A549 (cell line): Measurements from ENCODE around the gene CHD6. TPM values are rescaled to one million over a fixed set of nuclear protein-coding genes. Genes with fewer than 3 reads are reported as not detected.

ENCODE experiments used
- ATAC-seq, 2 experiments: fragments of 200-7000 bp in 1 of 2; fragments of >200 bp in 1 of 2; cut with Nextera tagmentation in 1 of 2; cut with Tn5 transposase in 1 of 2; 3 replicates each; pipeline versions ENCODE4 v1.8.0 to v1.9.1; 2018 to 2020; ENCODE audit warnings: mild to moderate bottlenecking in 1 of 2, moderate library complexity in 1 of 2
- CTCF ChIA-PET: fragments of 300-600 bp; sonication (Branson Sonifier 250); formaldehyde crosslinking; extraction: SDS; loops from one replicate; lab custom pipeline; 2021; ENCODE audit warnings: antibody characterized with exemption, inconsistent platforms; lab: Yijun Ruan, JAX
- POLR2A ChIA-PET: fragments of 350-600 bp; formaldehyde crosslinking; extraction: SDS; loops from one replicate; lab custom pipeline; 2021; ENCODE audit warnings: antibody characterized with exemption, inconsistent platforms; lab: Yijun Ruan, JAX
- DNase-seq, 2 experiments: peaks; one replicate each; pipeline versions ENCODE4 v3.0.0 to v3.0.0-alpha.2; 2011 to 2016; ENCODE audit warnings: low read depth in 1 of 2, low spot score in 1 of 2
- FAIRE-seq: peaks from 2 replicates; lab custom pipeline; 2011; peaks lifted over from hg19 to GRCh38; lab: Jason Lieb, UNC
- H3K27ac ChIP-seq, 2 experiments: fragments of >200 bp; sonication (Bioruptor Twin); formaldehyde crosslinking; 3 replicates each; pipeline ENCODE4 v1.5.1; 2016 to 2017
- H3K4me1 ChIP-seq: fragments of >200 bp; sonication (Bioruptor Twin); formaldehyde crosslinking; 3 replicates; pipeline ENCODE4 v1.6.1; 2016
- H3K4me2 ChIP-seq: fragments of >200 bp; sonication (Bioruptor Twin); formaldehyde crosslinking; 3 replicates; pipeline ENCODE4 v1.6.1; 2016
- H3K4me3 ChIP-seq: fragments of >200 bp; sonication (Bioruptor Twin); formaldehyde crosslinking; 3 replicates; pipeline ENCODE4 v1.5.1; 2016
- H3K9me3 ChIP-seq: fragments of >200 bp; sonication (Bioruptor Twin); formaldehyde crosslinking; 3 replicates; pipeline ENCODE4 v1.6.1; 2016
- CBX2 ChIP-seq: fragments of 200-600 bp; sonication (generic); IDR thresholded peaks from 2 replicates; pipeline ENCODE4 v1.6.1; 2016; ENCODE audit warnings: low read depth, mild to moderate bottlenecking, borderline replicate concordance
- E2F6 ChIP-seq: IDR thresholded peaks from 2 replicates; pipeline ENCODE4 v1.6.1; 2012; ENCODE audit warnings: low read depth, borderline replicate concordance
- EHF ChIP-seq: fragments of 250-450 bp; sonication (Bioruptor Pico); IDR thresholded peaks from 2 replicates; pipeline ENCODE4 v1.5.0; 2020; ENCODE audit warnings: mild to moderate bottlenecking
- EHMT2 ChIP-seq: fragments of 200-600 bp; sonication (generic); IDR thresholded peaks from 2 replicates; pipeline ENCODE4 v1.6.1; 2016; ENCODE audit warnings: antibody characterized with exemption, low read depth, mild to moderate bottlenecking, moderate library complexity
- ELK1 ChIP-seq: fragments of 150-350 bp; IDR thresholded peaks from 2 replicates; pipeline ENCODE4 v1.6.1; 2014; ENCODE audit warnings: low read depth, mild to moderate bottlenecking, low read length
- EP300 ChIP-seq, 2 experiments: fragments of >200 bp; sonication (Bioruptor Twin); formaldehyde crosslinking; IDR thresholded peaks; 2 replicates in 1 of 2; 3 replicates in 1 of 2; pipeline ENCODE4 v1.6.1; 2016 to 2017
- ESRRA ChIP-seq: fragments of 150-350 bp; IDR thresholded peaks from 2 replicates; pipeline ENCODE4 v1.6.1; 2014; ENCODE audit warnings: mild to moderate bottlenecking, low read length, borderline replicate concordance
- FOSL2 ChIP-seq, 2 experiments: fragments of 450-650 bp in 1 of 2; fragments of >200 bp in 1 of 2; sonication (Bioruptor Twin) in 1 of 2; formaldehyde crosslinking; IDR thresholded peaks; 2 replicates each; pipeline versions ENCODE4 v1.5.0 to v1.6.1; 2016 to 2020; ENCODE audit warnings: mild to moderate bottlenecking in 1 of 2, moderate library complexity in 1 of 2
- FOXS1 ChIP-seq: fragments of 250-450 bp; sonication (Bioruptor Pico); IDR thresholded peaks from 2 replicates; pipeline ENCODE4 v1.5.0; 2020; ENCODE audit warnings: mild to moderate bottlenecking, moderate library complexity
- GATA3 ChIP-seq: IDR thresholded peaks from 2 replicates; pipeline ENCODE4 v1.6.1; 2012; ENCODE audit warnings: borderline replicate concordance
- HES2 ChIP-seq: fragments of >200 bp; sonication (Bioruptor Twin); formaldehyde crosslinking; IDR thresholded peaks from 2 replicates; pipeline ENCODE4 v1.6.1; 2016
- HMGXB4 ChIP-seq: fragments of 250-450 bp; sonication (Bioruptor Pico); IDR thresholded peaks from 2 replicates; pipeline ENCODE4 v1.5.0; 2021; ENCODE audit warnings: mild to moderate bottlenecking, moderate library complexity, borderline replicate concordance
- JUN ChIP-seq, 2 experiments: fragments of >200 bp; sonication (Bioruptor Twin); formaldehyde crosslinking; IDR thresholded peaks; 2 replicates in 1 of 2; 3 replicates in 1 of 2; pipeline ENCODE4 v1.6.1; 2016 to 2017
- JUNB ChIP-seq: fragments of >200 bp; sonication (Bioruptor Twin); formaldehyde crosslinking; IDR thresholded peaks from 2 replicates; pipeline ENCODE4 v1.6.1; 2016
- MAX ChIP-seq: IDR thresholded peaks from 2 replicates; pipeline ENCODE4 v1.6.1; 2012
- NPAS2 ChIP-seq: fragments of 250-450 bp; sonication (Bioruptor Pico); IDR thresholded peaks from 2 replicates; pipeline ENCODE4 v1.8.0; 2022; ENCODE audit warnings: mild to moderate bottlenecking, moderate library complexity, borderline replicate concordance
- POLR2A ChIP-seq: IDR thresholded peaks from 2 replicates; pipeline ENCODE4 v1.6.1; 2012; ENCODE audit warnings: mild to moderate bottlenecking, low read length
- POLR2AphosphoS2 ChIP-seq: conservative IDR thresholded peaks from 2 replicates; pipeline ENCODE4 v1.6.1; 2012; ENCODE audit warnings: low read length, improper control_type of control experiment, inconsistent platforms
- RCOR1 ChIP-seq: fragments of 150-350 bp; IDR thresholded peaks from 2 replicates; pipeline ENCODE4 v1.6.1; 2014; ENCODE audit warnings: antibody characterized with exemption, low read length, low read depth
- REST ChIP-seq: fragments of 200-600 bp; sonication (generic); IDR thresholded peaks from 2 replicates; pipeline ENCODE4 v1.6.1; 2016; ENCODE audit warnings: antibody characterized with exemption, mild to moderate bottlenecking, moderate library complexity
- RFX5 ChIP-seq: fragments of 450-650 bp; IDR thresholded peaks from 2 replicates; pipeline ENCODE4 v1.7.1; 2014; ENCODE audit warnings: antibody characterized with exemption, mild to moderate bottlenecking, moderate library complexity
- SMC3 ChIP-seq: fragments of >200 bp; sonication (Bioruptor Twin); formaldehyde crosslinking; IDR thresholded peaks from 3 replicates; pipeline ENCODE4 v1.6.1; 2018; ENCODE audit warnings: inconsistent platforms
- TP53 ChIP-seq: fragments of 250-450 bp; sonication (Bioruptor Pico); IDR thresholded peaks from 2 replicates; pipeline ENCODE4 v1.5.0; 2021; ENCODE audit warnings: mild to moderate bottlenecking, moderate library complexity
- WGBS: methylation state at CpG from one replicate; pipeline ENCODE4 v1.1.6; 2017; ENCODE audit errors: missing lambda C conversion rate; 5-methylcytosine and 5-hydroxymethylcytosine counted together
- polyA plus RNA-seq, 4 experiments: library from polyadenylated mRNA; depleted of rRNA in 3 of 4; stranded (reverse); fragments of >200 nt; fragmentation: RNase III in 1 of 4; extraction: RNeasy Plus Mini Kit Qiagen cat#74134 plus additional on column Dnase treatment in 1 of 4; gene quantifications; 2 replicates in 3 of 4; 3 replicates in 1 of 4; pipeline ENCODE4 v1.2.3, GENCODE V29; 2011 to 2017

The CHD6 gene
- polyA plus RNA-seq, 2 of the 4 experiments (the other 2 are of a cell fraction), result 8.2 to 22.6 TPM

GRCh38 chr20:41380551-41381193, 237.5 kb downstream of the CHD6 start (continued):
- TF ChIP-seq REST (no peak), HMGXB4 (no peak), RCOR1 (no peak), FOSL2 (IDR thresholded peaks at IDR 0.05) (no peak), FOSL2 (CRISPR knock-in tag; IDR thresholded peaks at IDR 0.05) (no peak)
- TF ChIP-seq, all 56 proteins: peak for 0

GRCh38 chr20:41379551-41379950, 238.6 kb downstream of the CHD6 start:
- ChIA-PET CTCF (no interaction called here), POLR2A (no interaction called here)
- FAIRE-seq, result no peak

GRCh38 chr20:41377275-41377674, 240.9 kb downstream of the CHD6 start:
- ATAC-seq (peak; percentile 37 to 39; a peak in 2 of 6 replicates), DNase-seq (no peak), FAIRE-seq (no peak)
- POLR2A ChIA-PET, result no interaction called here
- Histone ChIP-seq H3K4me3 (no peak overlapping the region), H3K27ac (no peak overlapping the region), H3K9me3 (no peaks in the 10 kb centered on the region), H3K4me1 (no peaks in the 10 kb centered on the region), H3K4me2 (no peak overlapping the region)
- CTCF ChIA-PET, result interaction anchor here (1.0 to 2.7 kb wide), 2 partner anchors 10 to 205 kb away, joined by 3 to 7 read pairs; no protein-coding TSS in a partner anchor
- WGBS, result 33% methylated on average over 6 of the region's 6 CpGs
- TF ChIP-seq EHMT2 (no peak), HES2 (no peak), POLR2A (no peak), REST (no peak), NPAS2 (CRISPR knock-in tag) (no peak), JUN (IDR thresholded peaks at IDR 0.05) (no peak), SMC3 (no peak), POLR2AphosphoS2 (no peak), FOXS1 (no peak), ELK1 (no peak), ESRRA (no peak), JUNB (no peak), MAX (no peak), E2F6 (no peak), GATA3 (no peak), EHF (CRISPR knock-in tag) (no peak)

More at GRCh38 chr20:41379551-41379950, 238.6 kb downstream of the CHD6 start:
- Histone ChIP-seq H3K27ac (no peak overlapping the region), H3K9me3 (no peaks in the 10 kb centered on the region), H3K4me3 (no peak overlapping the region), H3K4me1 (no peaks in the 10 kb centered on the region), H3K4me2 (no peak overlapping the region)
- TF ChIP-seq RFX5, result no peak
- no peak for TF ChIP-seq RCOR1
- TF ChIP-seq EP300 (IDR thresholded peaks at IDR 0.05), result no peak
- TF ChIP-seq TP53, result no peak
- TF ChIP-seq CBX2, result no peak
- no peak for TF ChIP-seq POLR2A
- TF ChIP-seq ESRRA, result no peak
- DNase-seq (no peak), ATAC-seq (no peak)
- 76% methylated on average over 2 of the region's 2 CpGs for WGBS
